H9 (cell line): ENCODE measurements around the gene POMT2. TPM values are rescaled to one million over a fixed set of nuclear protein-coding genes. Genes with fewer than 3 reads are reported as not detected.

Experiments used
- DNase-seq: peaks from one replicate; pipeline ENCODE4 v3.0.0-alpha.2; 2017
- H2AFZ ChIP-seq: one replicate; pipeline ENCODE4 v1.6.1; 2013; ENCODE audit warnings: mild to moderate bottlenecking, low read length, control low read depth, moderate library complexity
- H2AK5ac ChIP-seq: 2 replicates; pipeline ENCODE4 v1.6.1; 2013; ENCODE audit warnings: low read length, control low read depth, mixed read lengths; ENCODE audit not compliant: insufficient read length
- H2BK120ac ChIP-seq: one replicate; pipeline ENCODE4 v1.6.1; 2013; ENCODE audit warnings: low read depth, mild to moderate bottlenecking, low read length, control low read depth, inconsistent platforms; ENCODE audit not compliant: poor library complexity, severe bottlenecking
- H2BK12ac ChIP-seq: 2 replicates; pipeline ENCODE4 v1.6.1; 2013; ENCODE audit warnings: low read length, control low read depth, mixed read lengths, low read depth; ENCODE audit not compliant: insufficient read length
- H2BK15ac ChIP-seq: 2 replicates; pipeline ENCODE4 v1.6.1; 2013; ENCODE audit warnings: low read depth, low read length, control low read depth
- H2BK20ac ChIP-seq: one replicate; pipeline ENCODE4 v1.6.1; 2013; ENCODE audit warnings: low read depth, mild to moderate bottlenecking, low read length, control low read depth, inconsistent platforms; ENCODE audit not compliant: poor library complexity, severe bottlenecking
- H2BK5ac ChIP-seq: 2 replicates; pipeline ENCODE4 v1.6.1; 2013; ENCODE audit warnings: low read length, control low read depth, mixed read lengths; ENCODE audit not compliant: insufficient read length
- H3K14ac ChIP-seq: 2 replicates; pipeline ENCODE4 v1.6.1; 2013; ENCODE audit warnings: low read length, control low read depth; ENCODE audit not compliant: insufficient read depth
- H3K18ac ChIP-seq: 2 replicates; pipeline ENCODE4 v1.6.1; 2013; ENCODE audit warnings: low read depth, mild to moderate bottlenecking, mixed read lengths, low read length, control low read depth; ENCODE audit not compliant: insufficient read length
- H3K23ac ChIP-seq: 2 replicates; pipeline ENCODE4 v1.6.1; 2013; ENCODE audit warnings: low read length, control low read depth, mixed read lengths, low read depth; ENCODE audit not compliant: insufficient read length
- H3K23me2 ChIP-seq: 2 replicates; pipeline ENCODE4 v1.6.1; 2013; ENCODE audit warnings: low read depth, mild to moderate bottlenecking, mixed read lengths, low read length, control low read depth; ENCODE audit not compliant: insufficient read length, poor library complexity, severe bottlenecking
- H3K27ac ChIP-seq: 2 replicates; pipeline ENCODE4 v1.5.1; 2013; ENCODE audit warnings: low read length, control low read depth, mixed read lengths, low read depth; ENCODE audit not compliant: insufficient read length
- H3K27me3 ChIP-seq: 2 replicates; pipeline ENCODE4 v1.6.1; 2013; ENCODE audit warnings: low read length, control low read depth, inconsistent platforms; ENCODE audit not compliant: insufficient read depth
- H3K4ac ChIP-seq: 2 replicates; pipeline ENCODE4 v1.6.1; 2013; ENCODE audit warnings: low read depth, mild to moderate bottlenecking, control low read depth, inconsistent platforms, low read length, moderate library complexity
- H3K4me1 ChIP-seq: 2 replicates; pipeline ENCODE4 v1.6.1; 2013; ENCODE audit warnings: low read length, control low read depth, inconsistent platforms; ENCODE audit not compliant: insufficient read depth
- H3K4me2 ChIP-seq: 2 replicates; pipeline ENCODE4 v1.6.1; 2013; ENCODE audit warnings: low read length, control low read depth, mixed read lengths; ENCODE audit not compliant: insufficient read length, insufficient read depth
- H3K56ac ChIP-seq: 2 replicates; pipeline ENCODE4 v1.6.1; 2013; ENCODE audit warnings: low read depth, mild to moderate bottlenecking, mixed read lengths, low read length, control low read depth; ENCODE audit not compliant: insufficient read length
- H3K79me1 ChIP-seq: 2 replicates; pipeline ENCODE4 v1.6.1; 2013; ENCODE audit warnings: low read depth, mild to moderate bottlenecking, moderate library complexity, low read length, control low read depth, inconsistent platforms; ENCODE audit not compliant: insufficient read depth, poor library complexity, severe bottlenecking
- H3K79me2 ChIP-seq: 2 replicates; pipeline ENCODE4 v1.6.1; 2013; ENCODE audit warnings: low read length, control low read depth, inconsistent platforms; ENCODE audit not compliant: insufficient read depth
- H3K9ac ChIP-seq: 2 replicates; pipeline ENCODE4 v1.6.1; 2013; ENCODE audit warnings: low read length, control low read depth, mixed read lengths; ENCODE audit not compliant: insufficient read length; ENCODE audit errors: extremely low read depth
- H3K9me3 ChIP-seq: one replicate; pipeline ENCODE4 v1.6.1; 2013; ENCODE audit warnings: low read depth, low read length, inconsistent platforms; ENCODE audit not compliant: control insufficient read depth
- H3T11ph ChIP-seq: one replicate; pipeline ENCODE4 v1.6.1; 2013; ENCODE audit warnings: mild to moderate bottlenecking, low read length, control low read depth, inconsistent platforms
- H4K20me1 ChIP-seq: one replicate; pipeline ENCODE4 v1.6.1; 2013; ENCODE audit not compliant: control insufficient read depth, insufficient read length, insufficient read depth
- H4K5ac ChIP-seq: 2 replicates; pipeline ENCODE4 v1.6.1; 2013; ENCODE audit warnings: low read depth, mild to moderate bottlenecking, mixed read lengths, low read length, control low read depth; ENCODE audit not compliant: insufficient read length
- H4K8ac ChIP-seq: replicated peaks from 2 replicates; pipeline ENCODE4 v1.6.1; 2013; ENCODE audit warnings: low read length, control low read depth, mixed read lengths, low read depth; ENCODE audit not compliant: insufficient read length
- H4K91ac ChIP-seq: 2 replicates; pipeline ENCODE4 v1.6.1; 2013; ENCODE audit warnings: low read depth, mild to moderate bottlenecking, moderate library complexity, mixed read lengths, low read length, control low read depth; ENCODE audit not compliant: insufficient read length
- H3K27ac Mint-ChIP-seq, 3 experiments: 2 replicates in 2 of 3; 3 replicates in 1 of 3; pipeline ENCODE4 v1.8.0; 2020 to 2021; ENCODE audit warnings: mixed read lengths in 3 of 3, mild to moderate bottlenecking in 1 of 3, moderate library complexity in 1 of 3
- H3K27me3 Mint-ChIP-seq: 2 replicates; pipeline ENCODE4 v1.8.0; 2021; ENCODE audit warnings: low read depth, mild to moderate bottlenecking, moderate library complexity, mixed read lengths
- H3K36me3 Mint-ChIP-seq, 3 experiments: 2 replicates in 2 of 3; 3 replicates in 1 of 3; pipeline ENCODE4 v1.8.0; 2020 to 2021; ENCODE audit warnings: low read depth in 3 of 3, mixed read lengths in 3 of 3; ENCODE audit not compliant: insufficient read depth in 1 of 3
- H3K4me1 Mint-ChIP-seq, 2 experiments: 2 replicates each; pipeline ENCODE4 v1.8.0; 2020; ENCODE audit warnings: mixed read lengths in 2 of 2
- H3K4me3 Mint-ChIP-seq, 2 experiments: 2 replicates in 1 of 2; 3 replicates in 1 of 2; pipeline ENCODE4 v1.8.0; 2020 to 2021; ENCODE audit warnings: mild to moderate bottlenecking in 2 of 2, mixed read lengths in 2 of 2, moderate library complexity in 1 of 2
- H3K9me3 Mint-ChIP-seq, 2 experiments: 2 replicates in 1 of 2; 3 replicates in 1 of 2; pipeline ENCODE4 v1.8.0; 2020; ENCODE audit warnings: mild to moderate bottlenecking in 2 of 2, mixed read lengths in 2 of 2, moderate library complexity in 1 of 2
- CTCF ChIP-seq: fragments of 200-600 bp; sonication (generic); conservative IDR thresholded peaks from 3 replicates; pipeline ENCODE4 v1.8.0; 2021; ENCODE audit warnings: antibody characterized with exemption, mild to moderate bottlenecking
- WGBS: extraction: QIAGEN DNeasy Blood & Tissue Kit; methylation state at CpG from one replicate; pipeline ENCODE4 v1.1.7; 2013; ENCODE audit warnings: missing lambda C conversion rate, low lambda C conversion rate, mixed read lengths; ENCODE audit not compliant: insufficient read length; ENCODE audit errors: extremely low coverage; 5-methylcytosine and 5-hydroxymethylcytosine counted together
- total RNA-seq: library from RNA; stranded (reverse); gene quantifications from 2 replicates; pipeline ENCODE4 v1.2.1, GENCODE V29; 2021

Gene POMT2
- total RNA-seq, 1 experiment from 2014 or later, result 25.2 TPM

- H2BK12ac ChIP-seq, result no peak overlapping the region
- H3K79me2 ChIP-seq, result no peaks in the 10 kb centered on the region
- Mint-ChIP-seq H3K9me3 (no peaks in the 10 kb centered on the region), H3K4me1 (peaks cover 2 to 9% of the 10 kb centered on the region in 2 experiments), H3K36me3 (no peaks in the 10 kb centered on the region), H3K4me3 (no peak overlapping the region), H3K27ac (peak overlapping the region in 1 of 3 experiments; percentile 37; a peak in 1 of 7 replicates), H3K27me3 (peaks cover 2% of the 10 kb centered on the region)
- H4K91ac ChIP-seq, result no peak overlapping the region
- no peaks in the 10 kb centered on the region for H3K23me2 ChIP-seq
- no peak overlapping the region for H4K8ac ChIP-seq
- H2BK120ac ChIP-seq, result no peak overlapping the region
- H3K4me1 ChIP-seq, result no peaks in the 10 kb centered on the region
- WGBS, result no CpG with 5 or more reads among the region's 11 CpGs
- DNase-seq, result no peak
- H3K23ac ChIP-seq, result no peak overlapping the region
- H3K9ac ChIP-seq, result no peak overlapping the region
- no peak overlapping the region for H3K56ac ChIP-seq
- H3K14ac ChIP-seq, result no peak overlapping the region
- no peaks in the 10 kb centered on the region for H3K27me3 ChIP-seq
- no peak overlapping the region for H3K4me2 ChIP-seq
- H4K20me1 ChIP-seq, result peaks cover 2% of the 10 kb centered on the region
- H2AK5ac ChIP-seq, result no peak overlapping the region
- no peaks in the 10 kb centered on the region for H3K9me3 ChIP-seq
- H3K4ac ChIP-seq, result no peak overlapping the region
- H2BK20ac ChIP-seq, result no peak overlapping the region
- H3T11ph ChIP-seq, result no peak overlapping the region
- H2AFZ ChIP-seq, result no peak overlapping the region
- no peak overlapping the region for H3K27ac ChIP-seq
- no peak overlapping the region for H4K5ac ChIP-seq
- H2BK5ac ChIP-seq, result no peak overlapping the region
- H3K18ac ChIP-seq, result no peak overlapping the region
- H2BK15ac ChIP-seq, result no peak overlapping the region
- H3K79me1 ChIP-seq, result no peaks in the 10 kb centered on the region
- TF ChIP-seq CTCF, result no peak
Observed at GRCh38 chr14:77259025-77259715, 61.5 kb downstream of the POMT2 start.
